ENCODE data around the gene CHRM4.

The CHRM4 gene

DNA sequence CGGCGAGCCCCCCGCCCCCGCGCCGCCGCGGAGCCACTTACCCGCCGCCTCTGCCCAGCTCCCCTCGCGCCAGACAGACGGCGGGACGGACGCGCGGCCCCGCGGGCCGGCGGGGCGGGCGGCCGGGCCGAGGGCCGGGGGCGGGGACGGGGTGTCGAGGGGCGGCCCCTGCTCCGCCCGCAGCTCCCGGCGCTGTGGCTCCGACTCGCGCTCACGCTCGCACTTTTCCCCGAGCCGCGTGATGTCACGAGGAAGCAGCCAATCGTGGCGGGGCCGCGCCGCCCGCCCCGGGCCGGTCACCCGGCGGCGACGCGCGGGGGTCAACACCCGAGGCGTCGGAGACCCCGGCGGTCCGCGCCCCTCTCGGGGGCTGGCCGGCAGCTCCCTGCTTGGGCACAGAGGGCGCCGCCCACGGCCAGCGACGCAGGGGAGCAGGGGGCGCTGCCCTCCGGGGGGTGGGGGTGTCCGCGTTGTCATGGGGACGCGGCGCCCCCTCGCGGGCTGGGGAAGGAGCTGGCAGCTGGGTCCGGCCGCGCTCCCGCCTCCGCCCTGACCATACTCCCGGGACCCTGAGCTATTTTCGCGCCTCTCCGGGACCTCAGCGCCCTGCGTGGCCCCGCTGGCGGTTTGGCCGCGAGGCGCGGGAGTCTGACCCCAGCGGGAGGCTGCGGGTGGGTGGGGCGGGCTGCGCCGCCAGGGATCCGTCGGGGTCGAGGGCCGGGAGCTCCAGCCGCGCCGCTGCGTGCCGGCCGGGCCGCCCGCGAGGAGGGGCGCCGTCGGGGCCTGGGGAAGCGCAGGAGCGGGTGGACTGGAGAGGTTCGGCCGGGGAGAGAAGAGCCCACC, at the start of gene CHRM4:
Gene CHRM4, minus strand, starts transcription at position 199 of the 843 bp plus-strand sequence. CDS start 5,219 bp downstream, outside the sequence.
- POLR2A ChIA-PET: interaction anchor here (0.6 to 1.0 kb wide), 2 partner anchors 46 to 84 kb away, joined by 3 to 5 read pairs; no protein-coding TSS in a partner anchor
- TF ChIP-seq, protein P1, sequence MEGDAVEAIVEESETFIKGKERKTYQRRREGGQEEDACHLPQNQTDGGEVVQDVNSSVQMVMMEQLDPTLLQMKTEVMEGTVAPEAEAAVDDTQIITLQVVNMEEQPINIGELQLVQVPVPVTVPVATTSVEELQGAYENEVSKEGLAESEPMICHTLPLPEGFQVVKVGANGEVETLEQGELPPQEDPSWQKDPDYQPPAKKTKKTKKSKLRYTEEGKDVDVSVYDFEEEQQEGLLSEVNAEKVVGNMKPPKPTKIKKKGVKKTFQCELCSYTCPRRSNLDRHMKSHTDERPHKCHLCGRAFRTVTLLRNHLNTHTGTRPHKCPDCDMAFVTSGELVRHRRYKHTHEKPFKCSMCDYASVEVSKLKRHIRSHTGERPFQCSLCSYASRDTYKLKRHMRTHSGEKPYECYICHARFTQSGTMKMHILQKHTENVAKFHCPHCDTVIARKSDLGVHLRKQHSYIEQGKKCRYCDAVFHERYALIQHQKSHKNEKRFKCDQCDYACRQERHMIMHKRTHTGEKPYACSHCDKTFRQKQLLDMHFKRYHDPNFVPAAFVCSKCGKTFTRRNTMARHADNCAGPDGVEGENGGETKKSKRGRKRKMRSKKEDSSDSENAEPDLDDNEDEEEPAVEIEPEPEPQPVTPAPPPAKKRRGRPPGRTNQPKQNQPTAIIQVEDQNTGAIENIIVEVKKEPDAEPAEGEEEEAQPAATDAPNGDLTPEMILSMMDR (IDR thresholded peaks at IDR 0.05; ENCODE audit: control extremely low read depth, extremely low read depth, low read depth, missing control alignments): peak; percentile 43
- DNase-seq (ENCODE audit: extremely low spot score): peak; percentile 75
- CTCF ChIA-PET: interaction anchor here (0.7 to 7.4 kb wide), 20 partner anchors 9 to 620 kb away, joined by 3 to 83 read pairs (median 4); partner anchors contain the start of gene DGKZ

DNA sequence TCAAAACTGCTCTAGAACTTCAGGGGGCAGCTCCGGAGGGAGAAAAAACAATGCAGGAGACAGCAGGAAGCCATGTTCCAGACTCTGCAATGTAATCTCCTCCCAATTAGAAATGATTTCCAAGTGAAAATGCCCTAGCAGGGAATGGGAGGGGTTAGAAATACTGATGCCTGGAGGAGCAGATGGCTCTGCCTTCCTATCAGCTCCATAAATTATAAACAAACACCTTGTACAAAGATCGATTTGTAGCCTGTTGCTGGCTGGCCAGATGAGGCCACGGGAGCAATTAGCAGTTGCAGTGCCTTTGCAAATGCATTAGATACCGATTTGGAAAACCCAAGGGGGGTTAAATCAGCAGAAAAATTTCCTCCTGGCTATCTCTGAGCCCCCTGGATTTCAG, 46.6 kb upstream of the CHRM4 start:
- POLR2A ChIA-PET: no interaction called here
- TF ChIP-seq, protein P1 (IDR thresholded peaks at IDR 0.05; ENCODE audit: control extremely low read depth, extremely low read depth, low read depth, missing control alignments): no peak
- no peak for DNase-seq (ENCODE audit: extremely low spot score)
- CTCF ChIA-PET: interaction anchor here (0.9 to 4.0 kb wide), 4 partner anchors 8 to 50 kb away, joined by 3 to 14 read pairs (median 8); no protein-coding TSS in a partner anchor

DNA sequence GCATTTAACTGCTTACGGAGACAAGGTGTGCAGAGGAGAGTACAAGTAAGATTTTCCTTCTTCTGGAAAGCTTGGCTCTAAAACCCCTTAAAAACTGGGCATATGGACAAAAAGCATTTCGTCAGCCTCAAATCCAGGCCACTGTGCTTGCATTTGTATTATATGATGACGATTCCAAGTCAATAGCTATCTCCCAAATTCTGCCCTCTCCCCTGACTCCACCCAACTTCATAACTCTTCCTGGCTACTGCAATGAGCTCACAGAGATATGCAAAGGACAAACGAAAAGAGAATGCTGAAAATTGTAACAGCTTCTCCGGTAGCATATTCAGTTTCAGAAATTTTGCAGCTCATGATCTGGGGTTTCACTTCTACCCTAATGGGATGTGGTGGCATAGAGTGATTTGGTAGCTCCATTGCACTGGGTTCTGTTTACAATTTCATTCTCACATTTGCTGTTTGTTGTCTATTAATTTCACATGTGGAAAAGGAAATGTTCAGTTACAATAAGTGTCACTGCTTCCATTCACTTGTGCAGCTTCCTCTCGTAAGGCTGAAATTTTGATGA, 45.6 kb upstream of the CHRM4 start:
- POLR2A ChIA-PET: no interaction called here
- no peak for DNase-seq (ENCODE audit: extremely low spot score)

GRCh38 chr11:46436113-46436512, 44.5 kb upstream of the CHRM4 start:
- POLR2A ChIA-PET: no interaction called here
- DNase-seq (ENCODE audit: extremely low spot score): no peak
- CTCF ChIA-PET: interaction anchor here (1.4 to 4.0 kb wide), 5 partner anchors 10 to 54 kb away, joined by 3 to 14 read pairs (median 7); no protein-coding TSS in a partner anchor
- TF ChIP-seq, protein P1 (IDR thresholded peaks at IDR 0.05; ENCODE audit: control extremely low read depth, extremely low read depth, low read depth, missing control alignments): no peak

More for the DNA sequence above, 45.6 kb upstream of the CHRM4 start:
- CTCF ChIA-PET: interaction anchor here (1.2 to 4.0 kb wide), 7 partner anchors 9 to 92 kb away, joined by 3 to 14 read pairs (median 6); no protein-coding TSS in a partner anchor
- TF ChIP-seq, protein P1 (IDR thresholded peaks at IDR 0.05; ENCODE audit: control extremely low read depth, extremely low read depth, low read depth, missing control alignments): no peak

- no peak for DNase-seq (ENCODE audit: extremely low spot score)
- POLR2A ChIA-PET: no interaction called here
- CTCF ChIA-PET: interaction anchor here (1.7 to 4.0 kb wide), 3 partner anchors 10 to 54 kb away, joined by 7 to 14 read pairs (median 8); no protein-coding TSS in a partner anchor
- TF ChIP-seq, protein P1 (IDR thresholded peaks at IDR 0.05; ENCODE audit: control extremely low read depth, extremely low read depth, low read depth, missing control alignments): no peak
Measured at GRCh38 chr11:46435679-46436078, 44.1 kb upstream of the CHRM4 start.

DNA sequence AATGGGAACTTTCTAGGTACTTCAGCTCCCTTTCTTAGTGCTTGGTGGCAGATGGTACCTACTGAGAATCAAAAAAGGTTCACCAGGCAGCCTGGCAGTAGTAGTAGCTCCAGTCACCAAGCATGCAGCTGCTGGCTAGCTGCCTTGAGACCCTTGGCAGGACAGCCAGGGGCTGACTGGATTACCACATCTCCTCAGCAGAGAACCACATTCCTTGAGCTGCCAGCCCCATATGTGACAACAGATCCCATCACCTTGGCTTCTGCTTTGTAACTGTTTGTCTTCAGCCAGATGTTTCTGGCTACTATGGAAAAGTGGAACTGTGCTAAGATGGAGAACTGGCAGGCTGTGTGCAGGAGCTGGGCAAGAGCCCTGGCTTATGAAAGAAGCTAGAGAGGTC, 39.6 kb upstream of the CHRM4 start:
- TF ChIP-seq, protein P1 (IDR thresholded peaks at IDR 0.05; ENCODE audit: control extremely low read depth, extremely low read depth, low read depth, missing control alignments): no peak
- DNase-seq (ENCODE audit: extremely low spot score): no peak
- ChIA-PET POLR2A (interaction anchor here (0.7 kb wide), 1 partner anchor 44 kb away, joined by 3 read pairs; no protein-coding TSS in a partner anchor), CTCF (interaction anchor here (0.8 to 2.9 kb wide), 9 partner anchors 10 to 91 kb away, joined by 3 to 9 read pairs (median 4); no protein-coding TSS in a partner anchor)
